OCI-LY3 (cell line): ENCODE results near the gene MAP3K12.
"Not testable (repeated sequence)": the region's sequence is repeated elsewhere in the genome, so short reads cannot be mapped to it uniquely, and the experiment has no call there.

Source experiments
- CTCF ChIP-seq: fragments of 200-600, 300-600 bp; sonication (generic); IDR thresholded peaks from 2 replicates; pipeline ENCODE4 v1.5.1; 2014; ENCODE audit warnings: antibody characterized with exemption, low read length, low read depth
- EZH2phosphoT487 ChIP-seq: fragments of 200-600 bp; shearing (Covaris generic); IDR thresholded peaks from 2 replicates; pipeline ENCODE4 v1.6.1; 2018; ENCODE audit warnings: antibody characterized with exemption, mixed run types, low read depth

DNA sequence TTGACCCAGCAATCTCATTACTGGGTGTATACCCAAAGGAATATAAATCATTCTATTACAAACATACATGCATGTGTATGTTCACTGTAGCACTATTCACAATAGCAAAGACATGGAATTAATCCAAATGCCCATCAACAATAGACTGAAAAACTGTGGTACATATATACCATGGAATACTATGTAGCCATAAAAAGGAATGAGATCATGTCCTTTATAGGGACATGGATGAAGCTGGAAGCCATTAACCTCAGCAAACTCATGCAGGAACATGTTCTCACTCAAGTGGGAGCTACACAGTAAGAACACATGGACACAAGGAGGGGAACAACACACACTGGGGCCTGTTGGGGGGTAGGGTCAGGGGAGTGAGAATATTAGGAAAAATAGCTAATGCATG is 59.7 kb downstream of the MAP3K12 start:
- TF ChIP-seq CTCF, EZH2phosphoT487: not testable (repeated sequence)
